AG09309 (cell line): ENCODE results near the gene SNX33.

Experiments used
- DNase-seq: peaks from one replicate; pipeline ENCODE4 v3.0.0-alpha.2; 2010; ENCODE audit warnings: low read depth
- H3K4me3 ChIP-seq: 2 replicates; pipeline ENCODE4 v1.5.1; 2011; ENCODE audit warnings: mild to moderate bottlenecking, low read depth, low read length, moderate library complexity; ENCODE audit not compliant: control insufficient read depth
- CTCF ChIP-seq: IDR thresholded peaks from 2 replicates; pipeline ENCODE4 v1.5.1; 2011; ENCODE audit warnings: mild to moderate bottlenecking, low read depth, low read length, inconsistent platforms; ENCODE audit not compliant: insufficient read depth, control insufficient read depth; ENCODE audit errors: missing control alignments

Gene SNX33

GRCh38 chr15:75663931-75664421, 16.3 kb downstream of the SNX33 start:
- no peak overlapping the region for H3K4me3 ChIP-seq
- no peak for TF ChIP-seq CTCF
- DNase-seq: no peak

- no peak for TF ChIP-seq CTCF
- DNase-seq: peak; percentile 97
- no peak overlapping the region for H3K4me3 ChIP-seq
These were observed 19.2 kb downstream of the SNX33 start for GRCh38 chr15:75666823-75667501.

- no peak overlapping the region for H3K4me3 ChIP-seq
- TF ChIP-seq CTCF: no peak
- no peak for DNase-seq
These were observed 21.6 kb downstream of the SNX33 start for GRCh38 chr15:75669191-75669878.

GRCh38 chr15:75669879-75670212, 22.1 kb downstream of the SNX33 start:
- no peak overlapping the region for H3K4me3 ChIP-seq
- TF ChIP-seq CTCF: no peak
- no peak for DNase-seq

- TF ChIP-seq CTCF: no peak
- no peak overlapping the region for H3K4me3 ChIP-seq
- no peak for DNase-seq
These were observed 24.3 kb downstream of the SNX33 start for GRCh38 chr15:75671730-75672602.

GRCh38 chr15:75672646-75673425, 25.1 kb downstream of the SNX33 start:
- no peak for DNase-seq
- no peak for TF ChIP-seq CTCF
- no peak overlapping the region for H3K4me3 ChIP-seq
